ENCODE data around the gene RRAS2. TPM values are rescaled to one million over a fixed set of nuclear protein-coding genes. Genes with fewer than 3 reads are reported as not detected.

Gene RRAS2
- total and polyA plus RNA-seq, 4 donors = 21.2 to 73.5 (median 35.0) TPM

GRCh38 chr11:14380125-14380936, 21.3 kb upstream of the RRAS2 start:
- WGBS, 2 donors = 76 to 77% methylated on average over 14 of the region's 14 CpGs
- peaks cover 0 to 9% (median 4%) of the 10 kb centered on the region in 3 donors for H3K27me3 ChIP-seq (ENCODE audit: control insufficient read depth in 3 of 3, insufficient read depth in 3 of 3, low read length in 2 of 3)
- no peak for ATAC-seq (ENCODE audit: insufficient read depth, low FRiP score)
- no peak for TF ChIP-seq CTCF (IDR thresholded peaks at IDR 0.05; ENCODE audit: control extremely low read depth, extremely low read depth)
- H3K4me1 ChIP-seq (ENCODE audit: control insufficient read depth in 5 of 5, insufficient read depth in 5 of 5, low read length in 5 of 5) = peaks cover 0 to 5% (median 0%) of the 10 kb centered on the region in 5 donors
- no peak overlapping the region for H3K4me3 ChIP-seq
- H3K36me3 ChIP-seq (ENCODE audit: control insufficient read depth in 4 of 4, insufficient read depth in 4 of 4, low read length in 4 of 4) = no peaks in the 10 kb centered on the region
- H3K9ac ChIP-seq (ENCODE audit: insufficient read depth in 1 of 2, low read length in 2 of 2) = peak overlapping the region in 1 of 2 donors; percentile 60
- DNase-seq = no peak
- H3K27ac ChIP-seq (ENCODE audit: low read depth in 1 of 2, low read length in 1 of 2) = no peak overlapping the region
- H3K9me3 ChIP-seq (ENCODE audit: control insufficient read depth in 4 of 4, insufficient read depth in 3 of 4, low read length in 3 of 4) = no peaks in the 10 kb centered on the region

GRCh38 chr11:14378171-14378570, 19.2 kb upstream of the RRAS2 start:
- no peaks in the 10 kb centered on the region for H3K36me3 ChIP-seq (ENCODE audit: control insufficient read depth in 4 of 4, insufficient read depth in 4 of 4, low read length in 4 of 4)
- no peaks in the 10 kb centered on the region for H3K9me3 ChIP-seq (ENCODE audit: control insufficient read depth in 4 of 4, insufficient read depth in 3 of 4, low read length in 3 of 4)
- no peak for DNase-seq
- H3K4me3 ChIP-seq = no peak overlapping the region
- TF ChIP-seq CTCF (IDR thresholded peaks at IDR 0.05; ENCODE audit: control extremely low read depth, extremely low read depth) = no peak
- peaks cover 0 to 5% (median 2%) of the 10 kb centered on the region in 5 donors for H3K4me1 ChIP-seq (ENCODE audit: control insufficient read depth in 5 of 5, insufficient read depth in 5 of 5, low read length in 5 of 5)
- H3K27ac ChIP-seq (ENCODE audit: low read depth in 1 of 2, low read length in 1 of 2) = no peak overlapping the region
- ATAC-seq (ENCODE audit: insufficient read depth, low FRiP score) = no peak
- no peak overlapping the region for H3K9ac ChIP-seq (ENCODE audit: insufficient read depth in 1 of 2, low read length in 2 of 2)
- peaks cover 0 to 9% (median 4%) of the 10 kb centered on the region in 3 donors for H3K27me3 ChIP-seq (ENCODE audit: control insufficient read depth in 3 of 3, insufficient read depth in 3 of 3, low read length in 2 of 3)

- ATAC-seq (ENCODE audit: insufficient read depth, low FRiP score) = no peak
- no peak for DNase-seq
- no peak overlapping the region for H3K4me3 ChIP-seq
- WGBS, 2 donors = 77% methylated on average over 2 of the region's 2 CpGs
- H3K36me3 ChIP-seq (ENCODE audit: control insufficient read depth in 4 of 4, insufficient read depth in 4 of 4, low read length in 4 of 4) = no peaks in the 10 kb centered on the region
- H3K4me1 ChIP-seq (ENCODE audit: control insufficient read depth in 5 of 5, insufficient read depth in 5 of 5, low read length in 5 of 5) = peaks cover 0 to 5% (median 2%) of the 10 kb centered on the region in 5 donors
- TF ChIP-seq CTCF (IDR thresholded peaks at IDR 0.05; ENCODE audit: control extremely low read depth, extremely low read depth) = no peak
- peaks cover 0 to 4% (median 3%) of the 10 kb centered on the region in 3 donors for H3K27me3 ChIP-seq (ENCODE audit: control insufficient read depth in 3 of 3, insufficient read depth in 3 of 3, low read length in 2 of 3)
- no peak overlapping the region for H3K27ac ChIP-seq (ENCODE audit: low read depth in 1 of 2, low read length in 1 of 2)
- H3K9me3 ChIP-seq (ENCODE audit: control insufficient read depth in 4 of 4, insufficient read depth in 3 of 4, low read length in 3 of 4) = no peaks in the 10 kb centered on the region
- no peak overlapping the region for H3K9ac ChIP-seq (ENCODE audit: insufficient read depth in 1 of 2, low read length in 2 of 2)
These were observed 17.9 kb upstream of the RRAS2 start for GRCh38 chr11:14376920-14377319.
